Ishikawa (cell line): ENCODE data around the gene ITPA.

ENCODE experiments used
- CEBPB ChIP-seq: IDR thresholded peaks from 2 replicates; pipeline ENCODE4 v1.6.1; 2012
- CREB1 ChIP-seq: IDR thresholded peaks from 2 replicates; pipeline ENCODE4 v1.6.1; 2012; ENCODE audit warnings: low read depth
- EGR1 ChIP-seq: IDR thresholded peaks from 2 replicates; pipeline ENCODE4 v1.6.1; 2012
- EP300 ChIP-seq: IDR thresholded peaks from 2 replicates; pipeline ENCODE4 v1.6.1; 2012; ENCODE audit warnings: borderline replicate concordance
- FOXM1 ChIP-seq: IDR thresholded peaks from 2 replicates; pipeline ENCODE4 v1.6.1; 2012; ENCODE audit warnings: low read depth, borderline replicate concordance
- MAX ChIP-seq: IDR thresholded peaks from 2 replicates; pipeline ENCODE4 v1.6.1; 2012
- NFIC ChIP-seq: IDR thresholded peaks from 2 replicates; pipeline ENCODE4 v1.6.1; 2012
- RAD21 ChIP-seq: IDR thresholded peaks from 2 replicates; pipeline ENCODE4 v1.6.1; 2012; ENCODE audit warnings: low read depth
- TAF1 ChIP-seq: IDR thresholded peaks from 2 replicates; pipeline ENCODE4 v1.6.1; 2012; ENCODE audit warnings: low read depth, mild to moderate bottlenecking
- TCF12 ChIP-seq: IDR thresholded peaks from 2 replicates; pipeline ENCODE4 v1.6.1; 2012; ENCODE audit warnings: low read depth
- YY1 ChIP-seq: IDR thresholded peaks from 2 replicates; pipeline ENCODE4 v1.6.1; 2012; ENCODE audit warnings: low read depth
- ZBTB7A ChIP-seq: IDR thresholded peaks from 2 replicates; pipeline ENCODE4 v1.6.1; 2012; ENCODE audit warnings: low read depth
- TF ChIP-seq, protein P1 (sequence below): IDR thresholded peaks from 2 replicates; pipeline ENCODE4 v1.6.1; 2012; ENCODE audit warnings: low read depth, mild to moderate bottlenecking

- TF ChIP-seq YY1 (no peak), CREB1 (no peak), EGR1 (no peak), TAF1 (no peak), NFIC (no peak), ZBTB7A (no peak), RAD21 (no peak), MAX (no peak), FOXM1 (no peak), TCF12 (no peak), EP300 (no peak), CEBPB (no peak)
- TF ChIP-seq, protein P1, sequence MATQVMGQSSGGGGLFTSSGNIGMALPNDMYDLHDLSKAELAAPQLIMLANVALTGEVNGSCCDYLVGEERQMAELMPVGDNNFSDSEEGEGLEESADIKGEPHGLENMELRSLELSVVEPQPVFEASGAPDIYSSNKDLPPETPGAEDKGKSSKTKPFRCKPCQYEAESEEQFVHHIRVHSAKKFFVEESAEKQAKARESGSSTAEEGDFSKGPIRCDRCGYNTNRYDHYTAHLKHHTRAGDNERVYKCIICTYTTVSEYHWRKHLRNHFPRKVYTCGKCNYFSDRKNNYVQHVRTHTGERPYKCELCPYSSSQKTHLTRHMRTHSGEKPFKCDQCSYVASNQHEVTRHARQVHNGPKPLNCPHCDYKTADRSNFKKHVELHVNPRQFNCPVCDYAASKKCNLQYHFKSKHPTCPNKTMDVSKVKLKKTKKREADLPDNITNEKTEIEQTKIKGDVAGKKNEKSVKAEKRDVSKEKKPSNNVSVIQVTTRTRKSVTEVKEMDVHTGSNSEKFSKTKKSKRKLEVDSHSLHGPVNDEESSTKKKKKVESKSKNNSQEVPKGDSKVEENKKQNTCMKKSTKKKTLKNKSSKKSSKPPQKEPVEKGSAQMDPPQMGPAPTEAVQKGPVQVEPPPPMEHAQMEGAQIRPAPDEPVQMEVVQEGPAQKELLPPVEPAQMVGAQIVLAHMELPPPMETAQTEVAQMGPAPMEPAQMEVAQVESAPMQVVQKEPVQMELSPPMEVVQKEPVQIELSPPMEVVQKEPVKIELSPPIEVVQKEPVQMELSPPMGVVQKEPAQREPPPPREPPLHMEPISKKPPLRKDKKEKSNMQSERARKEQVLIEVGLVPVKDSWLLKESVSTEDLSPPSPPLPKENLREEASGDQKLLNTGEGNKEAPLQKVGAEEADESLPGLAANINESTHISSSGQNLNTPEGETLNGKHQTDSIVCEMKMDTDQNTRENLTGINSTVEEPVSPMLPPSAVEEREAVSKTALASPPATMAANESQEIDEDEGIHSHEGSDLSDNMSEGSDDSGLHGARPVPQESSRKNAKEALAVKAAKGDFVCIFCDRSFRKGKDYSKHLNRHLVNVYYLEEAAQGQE = no peak
Measured at GRCh38 chr20:3228750-3229032, 19.4 kb downstream of the ITPA start.
